GM21737 (cell line): ENCODE measurements around the gene PCDHB6.
"Not testable (repeated sequence)": the region's sequence is repeated elsewhere in the genome, so short reads cannot be mapped to it uniquely, and the experiment has no call there.

Experiments
- ATAC-seq: cut with Tn5 transposase; IDR thresholded peaks from one replicate; pipeline ENCODE4 v1.9.1; 2021; ENCODE audit warnings: mild to moderate bottlenecking, moderate library complexity; ENCODE audit not compliant: unreplicated experiment

The PCDHB6 gene

GRCh38 chr5:141157901-141158300 is 8.0 kb downstream of the PCDHB6 start:
- ATAC-seq: not testable (repeated sequence)

GRCh38 chr5:141172381-141173204 is 22.7 kb downstream of the PCDHB6 start, which contains the start of gene PCDHB7:
Gene PCDHB7 (plus strand): TSS chr5:141172644. CDS start chr5:141172836, 192 bp downstream.
- ATAC-seq: no peak

- not testable (repeated sequence) for ATAC-seq
These were observed 24.6 kb downstream of the PCDHB6 start for GRCh38 chr5:141174291-141175104.

GRCh38 chr5:141175933-141176332 is 26.1 kb downstream of the PCDHB6 start:
- no peak for ATAC-seq

GRCh38 chr5:141177577-141178191 is 27.8 kb downstream of the PCDHB6 start, which contains the start of gene PCDHB8:
Gene PCDHB8 (plus strand): TSS chr5:141177790. CDS start chr5:141178035, 245 bp downstream.
- not testable (repeated sequence) for ATAC-seq

GRCh38 chr5:141179371-141179770 is 29.5 kb downstream of the PCDHB6 start:
- not testable (repeated sequence) for ATAC-seq

GRCh38 chr5:141179876-141180275 is 30.0 kb downstream of the PCDHB6 start:
- not testable (repeated sequence) for ATAC-seq

GRCh38 chr5:141180313-141180712 is 30.5 kb downstream of the PCDHB6 start:
- no peak for ATAC-seq

GRCh38 chr5:141182248-141182647 is 32.4 kb downstream of the PCDHB6 start, which contains the start of gene PCDHB16:
Gene PCDHB16 (plus strand): TSS chr5:141182387. CDS start chr5:141182560, 173 bp downstream.
- no peak for ATAC-seq

GRCh38 chr5:141184117-141184855 is 34.4 kb downstream of the PCDHB6 start:
- not testable (repeated sequence) for ATAC-seq

- ATAC-seq: no peak
These were observed 37.1 kb downstream of the PCDHB6 start, which contains the start of gene PCDHB9 for GRCh38 chr5:141186897-141187512. Gene PCDHB9 (plus strand): TSS chr5:141187161. CDS start chr5:141187319, 158 bp downstream.

GRCh38 chr5:141188682-141189081 is 38.8 kb downstream of the PCDHB6 start:
- not testable (repeated sequence) for ATAC-seq

- ATAC-seq: not testable (repeated sequence)
These were observed 39.3 kb downstream of the PCDHB6 start for GRCh38 chr5:141189131-141189530.

- no peak for ATAC-seq
These were observed 42.4 kb downstream of the PCDHB6 start, which contains the start of gene PCDHB10 for GRCh38 chr5:141192110-141192725. Gene PCDHB10 (plus strand): TSS chr5:141192353. CDS start chr5:141192553, 200 bp downstream.

GRCh38 chr5:141194332-141194731 is 44.5 kb downstream of the PCDHB6 start:
- not testable (repeated sequence) for ATAC-seq

GRCh38 chr5:141196363-141196762 is 46.5 kb downstream of the PCDHB6 start:
- ATAC-seq: no peak

- ATAC-seq: no peak
These were observed 49.7 kb downstream of the PCDHB6 start, which contains the start of gene PCDHB11 for GRCh38 chr5:141199359-141200235. Gene PCDHB11 (plus strand): TSS chr5:141199627. CDS start chr5:141199775, 148 bp downstream.

GRCh38 chr5:141201126-141201525 is 51.3 kb downstream of the PCDHB6 start:
- not testable (repeated sequence) for ATAC-seq
